Measurements from ENCODE around the gene CASKIN2. TPM values are rescaled to one million over a fixed set of nuclear protein-coding genes. Genes with fewer than 3 reads are reported as not detected.

CASKIN2 gene
- total and polyA plus RNA-seq, 2 of the 4 experiments (the other 2 are of a cell fraction), result 2.9 to 6.9 TPM

DNA sequence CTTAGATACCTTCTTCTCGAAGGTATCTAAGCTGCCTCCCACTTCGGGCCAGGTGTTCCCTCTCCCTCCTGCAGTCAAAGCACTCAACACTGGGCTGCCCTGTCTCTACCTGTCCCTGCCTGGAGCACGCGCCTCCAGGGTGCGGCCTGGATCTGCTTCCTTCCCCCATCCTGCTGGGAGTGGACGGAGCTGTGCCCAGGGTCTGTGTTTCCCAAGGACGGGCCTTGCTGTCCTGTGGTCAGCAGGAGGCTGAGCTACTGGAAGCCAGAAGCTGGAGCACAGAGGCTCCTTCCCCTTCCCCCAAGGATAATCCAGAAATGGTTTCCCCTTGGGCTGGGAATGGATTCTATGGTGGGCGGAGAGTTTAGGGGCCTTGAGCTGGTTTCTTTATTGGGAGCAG, 26.9 kb upstream of the CASKIN2 start:
- Histone ChIP-seq H4K5ac (ENCODE audit: low read depth, low read length) (no peak overlapping the region), H2AFZ (replicated peaks; ENCODE audit: low read length, poor library complexity) (no peak overlapping the region), H3K27me3 (ENCODE audit: control insufficient read depth, insufficient read depth, low read length) (peaks cover 67% of the 10 kb centered on the region), H3K27ac (ENCODE audit: insufficient read depth, low read length) (no peak overlapping the region), H2AK5ac (ENCODE audit: low read depth, low read length) (no peak overlapping the region), H4K91ac (ENCODE audit: insufficient read depth, low read depth, low read length) (no peak overlapping the region), H4K20me1 (ENCODE audit: insufficient read depth, low read length) (no peaks in the 10 kb centered on the region), H3K4ac (ENCODE audit: low read depth, low read length) (no peak overlapping the region), H3K36me3 (ENCODE audit: control insufficient read depth, insufficient read depth, low read length) (no peaks in the 10 kb centered on the region), H3K4me1 (ENCODE audit: control insufficient read depth, insufficient read depth, low read length) (no peaks in the 10 kb centered on the region), H3K56ac (ENCODE audit: extremely low read depth, insufficient read depth, low read length) (no peak overlapping the region), H3K9me1 (ENCODE audit: insufficient read depth, low read length) (no peaks in the 10 kb centered on the region), H3K4me2 (ENCODE audit: low read depth, low read length) (no peak overlapping the region), H3K9ac (ENCODE audit: low read depth, low read length) (no peak overlapping the region), H2BK120ac (ENCODE audit: low read depth, low read length) (no peak overlapping the region), H3K4me3 (ENCODE audit: insufficient read depth, low read depth, low read length) (no peak overlapping the region), H3K9me3 (ENCODE audit: control insufficient read depth, insufficient read depth, low read length) (no peaks in the 10 kb centered on the region), H2BK15ac (ENCODE audit: low read depth, low read length) (no peak overlapping the region), H2AK9ac (replicated peaks; ENCODE audit: low read depth, low read length, poor library complexity) (no peak overlapping the region), H3K18ac (ENCODE audit: low read depth, low read length) (no peak overlapping the region), H3K14ac (replicated peaks; ENCODE audit: low read depth, low read length) (no peak overlapping the region), H3K79me1 (ENCODE audit: low read depth in 1 of 2, low read length in 2 of 2) (no peaks in the 10 kb centered on the region), H3K23ac (ENCODE audit: low read depth, low read length) (no peak overlapping the region), H2BK20ac (ENCODE audit: low read depth, low read length) (no peak overlapping the region), H4K8ac (ENCODE audit: low read depth in 2 of 2, low read length in 2 of 2) (no peak overlapping the region), H2BK5ac (ENCODE audit: low read depth, low read length, poor library complexity, severe bottlenecking) (no peak overlapping the region)
- DNase-seq, result no peak
- CTCF ChIA-PET, result no interaction called here
- POLR2A ChIA-PET (ENCODE audit: unreplicated experiment), result no interaction called here
- no TSS peak for BruUV-seq (replicated peaks)
- TF ChIP-seq MAFK (IDR thresholded peaks at IDR 0.05; ENCODE audit: low read depth, low read length) (no peak), CHD1 (IDR thresholded peaks at IDR 0.05; ENCODE audit: low read depth, low read length) (no peak), BHLHE40 (IDR thresholded peaks at IDR 0.05; ENCODE audit: low read depth, low read length) (no peak), RFX5 (IDR thresholded peaks at IDR 0.05; ENCODE audit: low read depth, low read length) (no peak), SMC3 (IDR thresholded peaks at IDR 0.05; ENCODE audit: low read depth, low read length) (no peak)
- dilution Hi-C loops (cut with HindIII; ENCODE audit: low sequenced_read_pairs, unreplicated experiment) (no loop called here), in situ Hi-C loops (cut with MboI; ENCODE audit: low sequenced_read_pairs) (no loop called here), intact Hi-C loops (cut with micrococcal nuclease) (no loop called here)
- 86% methylated on average over 2 of the region's 8 CpGs; no CpG with 5 or more reads in 1 of the 2 experiments for WGBS, 2 experiments (ENCODE audit: extremely low coverage in 2 of 2, insufficient read length in 1 of 2)
- ATAC-seq (ENCODE audit: low read depth), result no peak

Data from IMR-90 (cell line).